SU-DHL-6 (cell line): ENCODE results near the gene LRP1B.

ENCODE experiments used
- CTCF ChIP-seq: fragments of 200-600 bp; sonication (generic); IDR thresholded peaks from one replicate; pipeline ENCODE4 v1.5.1; 2017; ENCODE audit warnings: antibody characterized with exemption, mild to moderate bottlenecking, low read length, moderate library complexity; ENCODE audit not compliant: insufficient read depth, poor library complexity, severe bottlenecking
- EZH2phosphoT487 ChIP-seq: fragments of 200-600 bp; sonication (generic), shearing (Covaris generic); conservative IDR thresholded peaks from 2 replicates; pipeline ENCODE4 v1.6.1; 2018; ENCODE audit warnings: mild to moderate bottlenecking, antibody characterized with exemption, low read length, moderate library complexity, mixed read lengths

DNA sequence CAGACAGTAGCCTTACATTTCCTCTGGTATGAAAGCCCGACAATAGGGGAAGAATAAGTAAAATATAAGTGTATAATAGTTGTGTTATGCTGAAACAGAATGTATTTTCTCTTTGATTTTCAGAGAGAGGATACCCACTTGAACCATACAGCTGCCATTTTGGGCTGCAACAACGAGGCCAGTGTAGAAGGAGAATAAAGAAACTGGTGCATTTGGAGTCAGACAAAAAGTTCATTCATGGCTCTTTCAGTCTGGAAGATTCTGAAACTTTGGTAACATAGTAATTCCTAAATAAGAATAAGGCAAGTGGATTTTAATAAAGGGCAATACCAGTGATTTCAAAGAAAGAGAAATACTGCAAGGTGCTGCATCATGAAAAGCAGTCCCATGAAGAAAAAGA lies 610.9 kb downstream of the LRP1B start:
- no peak for TF ChIP-seq CTCF
- TF ChIP-seq EZH2phosphoT487: no peak
